ENCODE measurements around the gene KRT14. TPM values are rescaled to one million over a fixed set of nuclear protein-coding genes. Genes with fewer than 3 reads are reported as not detected.

Gene KRT14
- total RNA-seq, 1 experiment from 2014 or later: not detected

Other genes with a start within 250 kb of the KRT14 start
- gene KRT33A, start 236.1 kb downstream of the KRT14 start, total RNA-seq (2014; rRNA removed; shearing (Covaris generic)): not detected in 2 replicates
- not detected in 2 replicates for gene KRT33B, start 217.1 kb downstream of the KRT14 start, total RNA-seq (2014; rRNA removed; shearing (Covaris generic))
- not detected in 2 replicates for gene KRT34, start 204.6 kb downstream of the KRT14 start, total RNA-seq (2014; rRNA removed; shearing (Covaris generic))
- not detected in 2 replicates for gene KRT31, start 189.3 kb downstream of the KRT14 start, total RNA-seq (2014; rRNA removed; shearing (Covaris generic))
- not detected in 2 replicates for gene KRT37, start 162.3 kb downstream of the KRT14 start, total RNA-seq (2014; rRNA removed; shearing (Covaris generic))
- gene KRT38, start 145.9 kb downstream of the KRT14 start, total RNA-seq (2014; rRNA removed; shearing (Covaris generic)): not detected in 2 replicates
- not detected in 2 replicates for gene KRT32, start 119.5 kb downstream of the KRT14 start, total RNA-seq (2014; rRNA removed; shearing (Covaris generic))
- not detected in 2 replicates for gene KRT35, start 105.7 kb downstream of the KRT14 start, total RNA-seq (2014; rRNA removed; shearing (Covaris generic))
- not detected in 2 replicates for gene KRT36, start 97.0 kb downstream of the KRT14 start, total RNA-seq (2014; rRNA removed; shearing (Covaris generic))
- not detected in 2 replicates for gene KRT13, start 81.3 kb downstream of the KRT14 start, total RNA-seq (2014; rRNA removed; shearing (Covaris generic))
- 0.13 and 0.61 TPM in 2 replicates for gene KRT15, start 68.0 kb downstream of the KRT14 start, total RNA-seq (2014; rRNA removed; shearing (Covaris generic))
- gene KRT19, start 58.6 kb downstream of the KRT14 start, total RNA-seq (2014; rRNA removed; shearing (Covaris generic)): not detected in 2 replicates
- not detected in 2 replicates for gene KRT9, start 14.8 kb downstream of the KRT14 start, total RNA-seq (2014; rRNA removed; shearing (Covaris generic))
- gene KRT16, start 25.9 kb upstream of the KRT14 start, total RNA-seq (2014; rRNA removed; shearing (Covaris generic)): not detected in 2 replicates
- gene KRT17, start 37.7 kb upstream of the KRT14 start, total RNA-seq (2014; rRNA removed; shearing (Covaris generic)): not detected in 2 replicates
- 129 and 155 TPM in 2 replicates for gene EIF1, start 102.0 kb upstream of the KRT14 start, total RNA-seq (2014; rRNA removed; shearing (Covaris generic))
- gene GAST, start 125.4 kb upstream of the KRT14 start, total RNA-seq (2014; rRNA removed; shearing (Covaris generic)): not detected in 2 replicates
- gene HAP1, start 147.7 kb upstream of the KRT14 start, total RNA-seq (2014; rRNA removed; shearing (Covaris generic)): 0.40 and 0.53 TPM in 2 replicates
- 0.50 and 0.83 TPM in 2 replicates for gene JUP, start 199.8 kb upstream of the KRT14 start, total RNA-seq (2014; rRNA removed; shearing (Covaris generic))
- gene P3H4, start 225.1 kb upstream of the KRT14 start, total RNA-seq (2014; rRNA removed; shearing (Covaris generic)): 29.9 and 31.2 TPM in 2 replicates
- 236 and 244 TPM in 2 replicates for gene FKBP10, start 226.1 kb upstream of the KRT14 start, total RNA-seq (2014; rRNA removed; shearing (Covaris generic))
- gene NT5C3B, start 249.3 kb upstream of the KRT14 start, total RNA-seq (2014; rRNA removed; shearing (Covaris generic)): 86.3 and 92.7 TPM in 2 replicates